Prostate gland (tissue), 2 donors: ENCODE measurements around the gene GABRD. TPM values are rescaled to one million over a fixed set of nuclear protein-coding genes. Genes with fewer than 3 reads are reported as not detected.

Source experiments
- DNase-seq: peaks from one replicate; pipeline ENCODE4 v3.0.0-alpha.2; 2019; ENCODE audit warnings: low spot score
- H3K27ac ChIP-seq, 2 donors: fragments of 200-600 bp; sonication (generic); 2 replicates each; pipeline ENCODE4 v1.5.1; 2017 to 2019
- H3K27me3 ChIP-seq: fragments of 200-600 bp; sonication (generic); replicated peaks from 2 replicates; pipeline ENCODE4 v1.5.1; 2019; ENCODE audit not compliant: insufficient read depth
- H3K36me3 ChIP-seq, 2 donors: fragments of 200-600 bp; sonication (generic); 1 replicate in 1 of 2; 2 replicates in 1 of 2; pipeline versions ENCODE4 v1.5.1 to v1.8.1; 2017 to 2019
- H3K4me1 ChIP-seq: fragments of 200-600 bp; sonication (generic); replicated peaks from 2 replicates; pipeline ENCODE4 v1.5.1; 2019
- H3K4me3 ChIP-seq, 2 donors: fragments of 200-600 bp; sonication (generic); 2 replicates each; pipeline ENCODE4 v1.5.1; 2017 to 2019
- H3K9me3 ChIP-seq: fragments of 200-600 bp; sonication (generic); 2 replicates; pipeline ENCODE4 v1.5.1; 2017
- POLR2A ChIP-seq: fragments of 450-650 bp; IDR thresholded peaks from one replicate; pipeline ENCODE4 v1.6.1; 2016; ENCODE audit warnings: antibody characterized with exemption, mild to moderate bottlenecking
- POLR2AphosphoS5 ChIP-seq: sonication (generic); formaldehyde crosslinking; IDR thresholded peaks from one replicate; pipeline ENCODE4 v1.6.1; 2017; ENCODE audit warnings: antibody characterized with exemption
- WGBS: methylation state at CpG from one replicate; pipeline ENCODE4 v1.1.5; 2018; 5-methylcytosine and 5-hydroxymethylcytosine counted together
- intact Hi-C: fragments of 100-400 bp; cut with DNase I; formaldehyde crosslinking; loops from one replicate; pipeline ENCODE4 v1.14.2; 2022
- total RNA-seq, 2 donors: library from RNA; depleted of rRNA; stranded (reverse); fragments of >200 nt; gene quantifications; one replicate each; pipeline ENCODE4 v1.1.0, GENCODE V29; 2016
- TF ChIP-seq, protein P1 (sequence below), 4 experiments: fragments of 200-600 bp in 2 of 4; fragments of 450-650 bp in 2 of 4; sonication (generic) in 2 of 4; IDR thresholded peaks; 1 replicate in 3 of 4; 2 replicates in 1 of 4; pipeline ENCODE4 v1.5.1; 2016 to 2019; ENCODE audit warnings: antibody characterized with exemption in 4 of 4, mild to moderate bottlenecking in 2 of 4, moderate library complexity in 2 of 4

Gene GABRD
- total RNA-seq, 2 donors from 2014 or later, result 0.32 to 7.6 TPM

GRCh38 chr1:2052054-2052679 lies 33.0 kb downstream of the GABRD start:
- no peak for DNase-seq
- Histone ChIP-seq H3K4me3 (peak overlapping the region in 1 of 2 donors; percentile 81), H3K9me3 (no peaks in the 10 kb centered on the region), H3K36me3 (no peaks in the 10 kb centered on the region), H3K4me1 (no peaks in the 10 kb centered on the region), H3K27ac (peak overlapping the region in 1 of 2 donors; percentile 86), H3K27me3 (no peaks in the 10 kb centered on the region)
- WGBS, result 72% methylated on average over 16 of the region's 16 CpGs
- intact Hi-C loops, result no loop called here
- TF ChIP-seq POLR2AphosphoS5, result no peak
- no peak for TF ChIP-seq POLR2A
- TF ChIP-seq, protein P1, sequence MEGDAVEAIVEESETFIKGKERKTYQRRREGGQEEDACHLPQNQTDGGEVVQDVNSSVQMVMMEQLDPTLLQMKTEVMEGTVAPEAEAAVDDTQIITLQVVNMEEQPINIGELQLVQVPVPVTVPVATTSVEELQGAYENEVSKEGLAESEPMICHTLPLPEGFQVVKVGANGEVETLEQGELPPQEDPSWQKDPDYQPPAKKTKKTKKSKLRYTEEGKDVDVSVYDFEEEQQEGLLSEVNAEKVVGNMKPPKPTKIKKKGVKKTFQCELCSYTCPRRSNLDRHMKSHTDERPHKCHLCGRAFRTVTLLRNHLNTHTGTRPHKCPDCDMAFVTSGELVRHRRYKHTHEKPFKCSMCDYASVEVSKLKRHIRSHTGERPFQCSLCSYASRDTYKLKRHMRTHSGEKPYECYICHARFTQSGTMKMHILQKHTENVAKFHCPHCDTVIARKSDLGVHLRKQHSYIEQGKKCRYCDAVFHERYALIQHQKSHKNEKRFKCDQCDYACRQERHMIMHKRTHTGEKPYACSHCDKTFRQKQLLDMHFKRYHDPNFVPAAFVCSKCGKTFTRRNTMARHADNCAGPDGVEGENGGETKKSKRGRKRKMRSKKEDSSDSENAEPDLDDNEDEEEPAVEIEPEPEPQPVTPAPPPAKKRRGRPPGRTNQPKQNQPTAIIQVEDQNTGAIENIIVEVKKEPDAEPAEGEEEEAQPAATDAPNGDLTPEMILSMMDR (IDR thresholded peaks at IDR 0.05), result no peak

- TF ChIP-seq, protein P1 (IDR thresholded peaks at IDR 0.05), result no peak
- TF ChIP-seq POLR2AphosphoS5, result no peak
- no peak for TF ChIP-seq POLR2A
- Histone ChIP-seq H3K27ac (peak overlapping the region in 1 of 2 donors; percentile 86), H3K27me3 (no peaks in the 10 kb centered on the region), H3K4me3 (no peak overlapping the region), H3K9me3 (no peaks in the 10 kb centered on the region), H3K4me1 (no peaks in the 10 kb centered on the region), H3K36me3 (no peaks in the 10 kb centered on the region)
- WGBS, result 90% methylated on average over 10 of the region's 10 CpGs
- no peak for DNase-seq
- intact Hi-C loops, result no loop called here
Measured at GRCh38 chr1:2052756-2053155, 33.6 kb downstream of the GABRD start.

DNA sequence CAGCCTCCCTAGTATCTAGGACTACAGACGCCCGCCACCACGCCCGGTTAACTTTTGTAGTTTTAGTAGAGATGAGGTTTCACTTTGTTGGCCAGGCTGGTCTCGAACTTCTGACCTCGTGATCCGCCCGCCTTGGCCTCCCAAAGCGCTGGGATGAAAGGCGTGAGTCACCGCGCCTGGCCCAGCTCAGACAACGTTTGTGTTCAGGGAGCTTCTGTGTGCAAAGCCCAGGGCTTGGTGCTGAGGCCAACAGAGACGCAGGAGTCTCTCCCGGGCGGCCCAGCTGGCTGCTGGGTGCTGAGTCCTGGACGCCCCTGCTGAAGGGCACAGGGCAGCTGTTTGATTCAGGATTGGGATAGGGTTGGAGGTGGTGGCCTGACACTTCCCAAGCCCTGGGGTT lies 34.1 kb downstream of the GABRD start:
- DNase-seq, result no peak
- Histone ChIP-seq H3K9me3 (no peaks in the 10 kb centered on the region), H3K27me3 (no peaks in the 10 kb centered on the region), H3K36me3 (no peaks in the 10 kb centered on the region), H3K4me1 (no peaks in the 10 kb centered on the region), H3K4me3 (no peak overlapping the region), H3K27ac (no peak overlapping the region)
- TF ChIP-seq POLR2AphosphoS5 (no peak), POLR2A (no peak)
- TF ChIP-seq, protein P1 (IDR thresholded peaks at IDR 0.05), result no peak
- WGBS, result 87% methylated on average over 17 of the region's 17 CpGs
- intact Hi-C loops, result no loop called here

DNA sequence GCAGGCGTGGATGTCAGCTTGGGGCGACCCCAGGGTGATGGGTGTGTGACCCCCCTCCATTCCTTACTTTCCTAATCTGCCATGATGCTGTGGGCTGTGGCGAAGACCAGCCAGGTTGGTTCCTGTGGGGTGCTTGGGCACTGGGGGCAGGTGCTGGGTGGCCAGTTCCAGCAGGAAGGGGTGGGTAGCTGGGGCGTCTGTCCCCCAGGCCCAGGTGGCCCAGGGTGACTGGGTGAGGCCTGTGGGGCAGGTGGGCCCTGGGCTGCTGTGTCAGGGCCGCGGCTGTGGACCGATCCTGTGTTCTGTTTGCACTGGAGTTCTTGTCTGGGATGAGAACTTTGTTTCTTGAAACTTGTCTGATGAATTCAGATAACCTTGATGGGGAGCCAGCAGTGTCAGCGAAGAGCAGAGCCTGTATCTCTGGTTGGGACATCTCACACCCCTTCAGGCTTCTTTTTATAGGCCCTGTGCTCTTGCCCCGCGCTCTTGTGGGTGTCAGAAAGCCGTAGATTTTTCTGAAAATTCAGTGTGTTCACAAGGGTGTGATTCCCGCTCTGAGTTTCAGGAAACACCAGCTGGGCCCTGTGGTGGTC lies 34.7 kb downstream of the GABRD start:
- H3K4me3 ChIP-seq, result no peak overlapping the region
- TF ChIP-seq, protein P1 (IDR thresholded peaks at IDR 0.05), result no peak
- no peak for TF ChIP-seq POLR2AphosphoS5
- TF ChIP-seq POLR2A, result no peak
- no peaks in the 10 kb centered on the region for H3K27me3 ChIP-seq
- H3K27ac ChIP-seq, result no peak overlapping the region
- H3K36me3 ChIP-seq, result no peaks in the 10 kb centered on the region
- no peaks in the 10 kb centered on the region for H3K9me3 ChIP-seq
- intact Hi-C loops, result no loop called here
- H3K4me1 ChIP-seq, result no peaks in the 10 kb centered on the region
- 78% methylated on average over 12 of the region's 12 CpGs for WGBS
- DNase-seq, result no peak

DNA sequence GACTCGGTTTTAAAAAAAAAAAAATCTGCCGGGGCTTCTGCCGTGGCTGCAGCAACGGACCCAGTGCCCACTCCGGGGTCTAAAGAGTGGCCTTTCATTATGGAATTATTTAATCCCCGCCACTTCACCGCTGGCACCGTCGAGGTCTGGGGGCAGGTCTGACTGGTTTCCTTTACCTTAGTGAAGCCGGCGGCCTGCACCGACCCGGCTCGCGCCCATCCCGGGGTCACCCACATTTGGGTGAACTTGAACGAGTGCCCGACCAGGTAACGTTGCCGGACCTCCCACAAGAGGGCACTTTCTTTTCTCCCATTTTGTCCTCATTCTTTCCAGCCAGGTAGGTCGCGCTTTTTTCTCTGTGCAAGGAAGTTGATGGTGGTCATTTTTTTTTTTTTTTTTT lies 35.4 kb downstream of the GABRD start:
- Histone ChIP-seq H3K4me3 (no peak overlapping the region), H3K27ac (no peak overlapping the region), H3K27me3 (no peaks in the 10 kb centered on the region), H3K4me1 (no peaks in the 10 kb centered on the region), H3K36me3 (no peaks in the 10 kb centered on the region), H3K9me3 (no peaks in the 10 kb centered on the region)
- intact Hi-C loops, result no loop called here
- TF ChIP-seq POLR2AphosphoS5 (no peak), POLR2A (no peak)
- TF ChIP-seq, protein P1 (IDR thresholded peaks at IDR 0.05), result no peak
- DNase-seq, result no peak
- WGBS, result 57% methylated on average over 22 of the region's 22 CpGs
